Activated gamma-delta T cell treated with anti-CD3 and anti-CD28 coated beads, Interleukin-2, amount 50 U/mL, for 16 hours (primary cell): Measurements from ENCODE around the gene OPCML.

Experiments
- DNase-seq: peaks from one replicate; pipeline ENCODE4 v3.0.0-alpha.2; 2020; ENCODE audit warnings: low read depth

Gene OPCML

GRCh38 chr11:132605825-132606570, 926.3 kb downstream of the OPCML start:
- DNase-seq, result no peak

DNA sequence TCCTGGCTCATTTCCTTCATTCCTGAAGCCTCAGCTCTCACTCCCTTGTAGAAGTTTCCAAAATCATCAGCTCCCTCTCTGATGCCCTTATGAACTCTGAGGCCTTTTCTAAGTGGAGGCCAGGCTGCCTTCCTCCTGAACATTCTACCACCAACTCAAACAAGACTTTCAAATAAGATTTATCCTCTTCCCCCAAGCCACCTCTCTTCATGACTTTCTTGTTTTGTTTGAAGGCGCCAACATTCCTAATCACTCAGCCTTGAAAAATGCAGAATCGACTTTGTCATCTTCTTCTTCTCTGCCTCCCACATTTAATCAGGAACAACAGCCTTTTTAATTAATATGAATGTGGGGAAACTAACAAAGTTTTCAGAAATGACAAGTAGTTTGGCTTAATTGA, 927.9 kb downstream of the OPCML start:
- no peak for DNase-seq

DNA sequence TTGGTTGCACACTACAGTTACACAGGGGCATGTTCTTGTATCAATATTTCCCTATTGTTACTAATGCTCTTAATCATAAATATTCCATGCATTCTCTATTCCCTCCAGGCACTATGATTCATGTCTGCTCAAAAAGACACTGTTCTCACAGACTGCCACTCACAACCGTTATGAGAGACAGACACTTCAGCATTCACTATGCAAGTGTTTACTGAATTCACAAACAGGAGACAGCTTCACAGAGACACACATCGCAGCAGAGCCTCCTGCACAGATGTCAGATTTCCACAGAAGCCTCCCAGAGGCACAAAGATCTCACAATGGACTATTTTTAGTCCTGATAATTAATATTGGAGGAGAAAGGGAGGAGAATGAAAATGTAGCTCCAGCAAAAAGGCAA, 930.4 kb downstream of the OPCML start:
- no peak for DNase-seq

DNA sequence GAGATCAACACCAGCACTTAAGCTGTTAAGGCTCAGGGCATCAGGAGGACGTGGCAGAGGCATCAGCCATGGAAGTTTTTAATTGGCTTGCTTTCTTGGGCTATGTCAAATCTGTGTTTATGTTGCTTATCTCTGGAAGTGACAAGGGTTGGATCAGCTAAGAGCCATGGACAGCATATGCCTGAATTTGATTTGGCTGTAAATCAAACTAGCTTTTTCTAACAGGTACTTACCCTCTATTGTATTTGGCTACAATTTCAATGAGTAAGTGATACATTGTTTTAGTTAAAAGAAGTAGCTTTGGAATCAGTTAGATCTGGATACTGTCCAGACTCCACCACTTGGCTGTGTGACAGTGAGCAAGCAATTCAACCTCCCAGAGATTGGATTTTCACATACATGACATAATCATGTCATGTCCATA, 936.6 kb downstream of the OPCML start:
- no peak for DNase-seq

GRCh38 chr11:132595246-132595645, 937.1 kb downstream of the OPCML start:
- no peak for DNase-seq

DNA sequence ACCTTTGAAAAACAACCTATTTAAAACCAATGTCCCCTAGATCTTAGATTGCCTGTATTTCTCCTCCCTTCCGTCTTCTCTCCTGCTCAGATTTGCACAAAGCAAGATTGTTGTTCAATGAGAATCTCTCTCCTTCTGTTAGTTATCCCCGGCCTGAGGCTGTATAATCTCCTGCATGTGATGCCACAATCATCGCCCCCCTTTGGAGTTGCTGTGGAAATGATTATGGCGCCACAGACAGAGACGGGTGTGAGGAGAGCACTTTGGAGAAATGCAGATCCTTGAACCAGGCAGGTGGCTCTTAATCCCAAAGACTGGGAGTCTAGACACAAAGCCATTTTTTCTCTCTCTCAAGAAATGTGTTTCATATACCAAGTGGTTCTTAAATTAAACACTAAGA, 941.3 kb downstream of the OPCML start:
- no peak for DNase-seq

DNA sequence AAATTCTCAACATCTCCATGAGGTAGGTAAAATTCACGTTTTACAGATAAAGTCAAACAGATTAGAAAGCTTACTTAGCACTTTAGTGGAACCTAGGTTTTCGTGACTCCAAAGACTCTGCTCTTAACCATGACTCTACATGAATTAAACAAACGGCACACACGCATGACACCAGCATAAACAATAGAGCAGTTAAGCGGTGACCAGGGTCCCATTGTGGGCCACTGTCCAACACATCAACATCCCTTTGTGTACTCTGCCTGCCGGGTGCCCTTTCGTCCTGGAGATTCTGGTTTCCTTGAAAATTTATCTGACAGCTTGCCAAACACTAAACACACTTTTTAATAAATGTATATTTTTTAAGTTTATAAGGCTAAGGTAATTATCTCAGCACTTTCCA, 941.7 kb downstream of the OPCML start:
- no peak for DNase-seq

GRCh38 chr11:132589791-132590190, 942.5 kb downstream of the OPCML start:
- DNase-seq, result no peak

DNA sequence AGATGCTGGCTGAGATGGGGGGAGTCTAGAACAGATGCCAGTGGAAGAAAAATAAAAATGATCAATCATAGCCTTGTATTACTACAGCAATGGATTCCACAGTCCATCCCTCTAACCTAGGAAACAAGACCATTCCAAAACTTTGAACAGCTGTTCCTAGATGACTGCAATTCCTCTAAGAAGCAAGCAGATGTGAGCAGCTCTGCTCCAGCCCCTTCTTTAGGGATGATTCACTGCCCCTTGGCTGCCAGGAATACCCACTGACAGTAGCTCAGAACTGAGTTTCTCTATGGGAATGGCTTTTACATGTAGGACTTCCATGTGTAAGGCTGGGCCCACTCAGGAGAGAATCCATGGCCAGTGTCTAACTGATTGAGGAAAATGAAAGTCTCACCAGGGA, 943.9 kb downstream of the OPCML start:
- DNase-seq, result no peak

DNA sequence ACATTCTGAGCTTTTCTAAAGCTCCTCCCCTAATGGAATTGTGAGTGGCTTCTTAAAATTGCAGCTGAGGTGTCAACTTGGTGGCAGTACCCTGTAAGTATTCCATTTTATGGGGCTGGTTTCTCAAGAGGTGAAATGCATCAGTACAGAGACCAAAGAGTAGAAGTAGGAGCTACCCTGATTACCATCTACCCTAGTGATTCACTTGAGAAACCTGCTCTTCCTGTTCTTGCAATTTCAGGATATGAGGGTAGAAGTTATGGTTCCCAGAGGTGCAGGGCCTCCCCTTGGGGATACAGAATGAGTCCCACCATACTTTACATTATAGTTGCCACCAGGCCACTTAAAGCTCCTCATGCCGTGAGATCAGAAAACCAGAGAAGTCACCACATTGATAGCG, 944.6 kb downstream of the OPCML start:
- DNase-seq, result no peak

GRCh38 chr11:132586801-132587200, 945.5 kb downstream of the OPCML start:
- DNase-seq, result no peak

DNA sequence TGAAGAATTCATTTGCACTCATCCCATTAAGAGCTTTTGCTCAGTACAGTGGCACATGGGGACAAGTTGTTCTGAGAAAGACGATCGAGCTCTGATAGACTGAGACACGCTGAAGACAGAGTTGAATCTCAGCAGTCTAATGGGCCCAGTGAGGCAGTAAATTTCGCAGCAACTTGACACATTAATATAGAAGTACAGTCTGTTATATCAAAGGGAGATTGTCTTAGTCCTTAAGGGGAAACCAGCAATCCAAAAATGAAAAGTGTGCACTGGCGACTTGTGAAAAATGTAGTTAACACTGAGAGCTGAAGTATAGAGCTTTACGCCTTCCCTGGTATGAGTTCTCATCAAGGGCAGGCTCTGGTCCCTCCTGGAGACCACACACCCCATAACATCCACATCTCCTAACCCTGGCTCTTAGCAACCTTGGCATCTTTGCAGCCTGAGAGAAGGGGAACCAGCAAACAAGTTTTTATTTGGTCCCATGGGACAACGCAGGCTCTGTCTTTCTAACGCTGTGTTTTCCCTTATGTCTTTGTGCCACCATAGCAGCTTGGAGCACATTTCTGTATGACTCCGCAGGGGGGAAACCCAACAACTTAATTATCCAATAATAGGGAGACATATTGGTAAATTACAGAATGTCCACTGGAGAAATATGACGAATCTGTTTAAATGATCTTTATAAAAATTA, 952.5 kb downstream of the OPCML start:
- no peak for DNase-seq

GRCh38 chr11:132579136-132579535, 953.2 kb downstream of the OPCML start:
- no peak for DNase-seq

- DNase-seq, result no peak
These were observed 953.7 kb downstream of the OPCML start for GRCh38 chr11:132578580-132578979.

DNA sequence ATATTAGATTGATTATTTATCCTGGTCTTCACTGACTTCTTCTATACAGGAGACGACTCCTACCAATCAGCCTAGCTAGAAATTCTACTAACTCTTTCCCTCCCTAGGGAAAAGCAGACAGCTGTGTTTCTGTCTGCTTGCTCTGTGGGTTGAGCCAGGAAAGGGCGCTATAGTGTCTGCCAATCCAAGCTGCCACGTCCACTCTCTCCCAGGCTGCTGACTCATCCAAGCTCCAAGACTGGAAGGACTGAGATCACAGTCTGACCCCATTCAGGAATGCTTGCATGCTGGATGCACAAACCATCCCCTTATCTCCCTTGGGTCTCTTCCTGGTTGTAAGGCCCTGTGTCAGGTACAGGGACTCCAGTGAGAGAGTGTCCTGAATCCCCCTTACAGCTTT, 955.6 kb downstream of the OPCML start:
- DNase-seq, result no peak

GRCh38 chr11:132564091-132564885, 968.0 kb downstream of the OPCML start:
- DNase-seq, result no peak

DNA sequence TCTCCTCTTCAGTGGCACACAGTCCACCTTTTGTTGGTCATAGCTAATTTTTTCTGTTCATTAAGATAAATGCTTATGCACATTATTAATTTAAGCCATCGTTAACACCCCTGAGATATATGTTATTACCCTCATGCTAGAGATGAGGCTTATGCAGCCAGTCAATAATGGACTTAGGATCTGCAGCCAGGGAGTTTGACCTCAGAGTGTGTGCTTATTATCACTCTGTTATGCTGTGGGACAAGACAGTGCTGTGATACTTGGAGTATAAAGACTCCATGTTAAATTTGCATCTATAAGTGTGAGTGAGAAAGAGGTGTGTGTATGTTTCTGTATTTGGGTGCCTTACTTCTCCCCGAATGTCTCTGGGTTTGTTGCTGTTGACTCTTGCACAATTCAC, 969.3 kb downstream of the OPCML start:
- no peak for DNase-seq

DNA sequence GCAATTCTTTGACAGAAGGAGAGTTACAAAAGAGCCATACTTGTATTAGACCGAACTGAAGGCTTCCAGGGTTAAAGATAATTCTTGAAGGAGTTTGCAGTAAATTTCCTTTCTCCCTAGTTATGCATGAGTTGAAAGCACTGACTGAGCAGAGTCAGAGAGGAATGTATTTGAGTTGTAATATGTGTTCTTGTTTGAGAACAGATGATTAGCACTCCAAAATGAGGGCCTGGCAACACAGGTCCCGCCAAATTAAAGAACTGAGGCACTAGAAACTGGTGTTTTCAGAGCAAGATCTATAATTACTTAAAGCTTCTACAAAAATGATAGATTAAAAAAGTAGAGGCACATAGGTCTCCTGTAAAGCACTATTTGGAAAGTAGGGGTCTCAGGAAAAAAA, 970.4 kb downstream of the OPCML start:
- no peak for DNase-seq

DNA sequence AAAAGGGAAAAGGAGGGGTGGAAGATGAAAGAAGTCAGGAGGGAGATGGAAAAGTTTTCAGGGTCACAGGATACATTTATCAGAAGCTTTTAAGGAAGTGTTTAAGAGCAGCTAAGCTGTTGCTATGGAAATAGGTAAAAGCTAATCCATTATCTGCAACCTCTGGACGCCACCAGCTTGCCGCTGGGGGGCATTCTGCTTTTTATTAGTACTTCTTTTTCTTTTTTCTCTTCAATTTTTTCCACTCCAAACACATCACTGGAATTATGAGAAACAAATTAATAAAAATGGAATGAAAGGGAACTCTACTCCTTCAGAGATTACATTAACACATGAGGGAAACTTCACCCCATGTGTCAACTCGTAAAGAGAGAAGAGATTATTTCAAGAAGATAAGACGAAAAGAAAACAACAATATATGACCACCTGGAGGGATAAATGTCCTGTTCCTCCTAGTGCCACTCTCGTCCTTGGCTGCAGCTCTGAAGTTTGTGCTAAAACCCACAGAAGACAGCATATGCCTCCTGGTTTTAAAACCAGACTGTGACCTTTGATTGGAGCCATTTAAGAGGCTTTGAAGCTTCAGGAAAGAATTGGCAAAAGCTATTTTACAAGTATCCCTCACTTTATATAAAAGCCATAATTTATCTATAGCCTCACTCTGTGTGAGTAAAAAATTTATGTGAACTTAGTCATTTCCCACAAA, 972.8 kb downstream of the OPCML start:
- DNase-seq, result no peak

DNA sequence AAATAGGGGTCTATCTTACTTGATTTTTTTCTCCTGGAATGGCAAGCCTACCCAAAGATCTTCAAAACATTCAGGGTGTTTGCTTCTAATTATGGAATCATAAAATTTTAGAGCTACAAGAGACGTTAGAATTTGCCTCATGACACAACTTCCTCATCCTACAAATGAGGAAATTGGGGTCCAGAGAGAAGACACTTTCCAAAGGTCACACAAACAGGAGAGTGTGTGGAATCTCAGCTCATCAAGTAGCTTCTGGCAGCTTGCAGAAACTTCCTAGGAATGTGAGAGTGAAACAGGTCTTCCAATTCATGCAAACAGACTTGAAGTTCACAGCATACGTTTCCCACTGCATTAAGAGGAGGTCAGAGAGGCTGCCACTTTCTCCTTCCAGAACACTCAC, 976.0 kb downstream of the OPCML start:
- DNase-seq, result no peak

DNA sequence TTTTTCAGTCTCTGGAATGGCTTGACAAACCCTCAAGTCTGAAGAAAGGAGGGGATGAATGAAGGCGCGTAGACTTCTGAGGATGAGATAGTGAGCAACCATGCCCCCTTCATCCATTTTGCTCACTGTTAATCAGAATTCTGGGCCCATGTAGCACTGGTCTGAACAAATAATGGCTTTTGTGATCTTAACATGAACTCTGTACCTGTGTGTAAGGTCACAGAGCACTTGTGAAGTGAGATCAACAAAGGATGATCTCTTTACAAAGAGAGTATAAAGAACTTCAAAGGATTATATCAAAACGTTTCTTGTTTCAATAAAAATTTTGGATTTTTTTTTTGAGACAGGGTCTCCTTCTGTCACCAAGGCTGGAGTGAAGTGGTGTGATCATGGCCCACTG, 976.7 kb downstream of the OPCML start:
- no peak for DNase-seq

GRCh38 chr11:132551016-132551415, 981.3 kb downstream of the OPCML start:
- no peak for DNase-seq
